DMS153 (cell line): ENCODE measurements around the gene TIMM10B.

Experiments used
- DNase-seq: peaks from one replicate; lab custom pipeline; 2025; lab: John Stamatoyannopoulos, UW

TIMM10B gene, protein sequence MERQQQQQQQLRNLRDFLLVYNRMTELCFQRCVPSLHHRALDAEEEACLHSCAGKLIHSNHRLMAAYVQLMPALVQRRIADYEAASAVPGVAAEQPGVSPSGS

DNA sequence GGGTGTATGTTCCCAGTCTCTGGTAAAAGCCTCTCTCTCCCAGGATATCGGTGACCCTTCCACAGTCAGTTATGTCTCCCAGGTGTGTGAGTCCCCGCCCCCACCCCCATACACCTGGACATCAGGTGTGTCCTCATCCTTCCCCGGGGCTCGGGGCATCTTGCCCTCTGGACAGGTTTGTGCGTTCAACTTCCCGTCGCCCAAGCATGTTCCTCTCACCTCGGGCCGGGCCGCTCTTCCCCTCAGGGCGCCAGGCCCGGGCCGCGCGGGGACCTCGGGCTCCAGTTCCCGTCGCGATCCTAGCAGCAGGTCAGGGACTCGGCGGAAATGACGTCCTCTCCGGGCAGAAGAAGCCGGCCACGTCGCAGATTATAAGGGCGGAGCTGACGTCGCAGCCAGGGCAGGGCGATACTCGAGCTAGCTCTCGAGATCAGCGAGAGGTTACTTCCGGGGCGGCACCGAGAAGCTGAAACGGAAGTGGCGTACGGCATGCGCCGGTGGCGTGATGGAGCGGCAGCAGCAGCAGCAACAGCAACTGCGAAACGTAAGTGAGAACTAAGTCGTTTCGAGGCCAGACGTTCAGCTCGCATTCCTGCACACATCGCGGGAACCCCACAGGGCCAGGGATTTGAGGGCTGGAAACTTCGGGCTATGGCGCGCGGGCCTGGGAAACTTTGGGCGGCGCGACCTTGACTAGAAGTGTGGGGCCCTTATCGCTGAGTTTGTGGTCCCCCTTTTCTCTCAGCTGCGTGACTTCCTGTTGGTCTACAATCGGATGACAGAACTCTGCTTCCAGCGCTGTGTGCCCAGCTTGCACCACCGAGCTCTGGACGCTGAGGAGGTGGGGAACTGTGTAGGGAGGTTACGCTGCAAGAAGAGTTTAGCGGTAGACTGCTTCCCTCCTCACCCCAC is at the start of gene TIMM10B, which contains the start of gene ARFIP2:
TIMM10B (plus strand) TSS at position 490 of the 912 bp plus-strand sequence; CDS start at position 506, 16 bp downstream.
ARFIP2 (minus strand) TSS at position 320 of the 912 bp plus-strand sequence. CDS start 910 bp downstream, outside the sequence.
- DNase-seq, result peak; percentile 95

DNA sequence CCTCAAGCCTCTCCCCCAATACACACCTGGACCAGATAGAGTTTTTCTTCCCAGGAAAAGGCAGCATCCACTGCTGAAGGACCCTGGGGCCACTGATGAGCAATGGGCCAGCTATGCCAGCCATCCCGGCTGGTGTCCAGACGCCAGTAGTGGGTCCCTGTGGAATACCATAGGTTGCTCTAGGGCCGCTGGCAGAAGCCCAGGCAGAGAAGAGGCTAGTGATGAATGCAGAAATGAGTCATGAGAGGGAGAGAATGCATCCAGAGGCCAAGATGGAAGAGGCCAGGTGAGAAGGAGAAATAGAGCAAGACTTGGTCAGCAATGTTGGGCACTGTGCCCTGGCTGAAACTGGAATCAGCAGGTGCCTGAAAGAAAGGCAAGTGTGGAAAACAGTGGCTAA is 49.4 kb upstream of the TIMM10B start:
- no peak for DNase-seq

DNA sequence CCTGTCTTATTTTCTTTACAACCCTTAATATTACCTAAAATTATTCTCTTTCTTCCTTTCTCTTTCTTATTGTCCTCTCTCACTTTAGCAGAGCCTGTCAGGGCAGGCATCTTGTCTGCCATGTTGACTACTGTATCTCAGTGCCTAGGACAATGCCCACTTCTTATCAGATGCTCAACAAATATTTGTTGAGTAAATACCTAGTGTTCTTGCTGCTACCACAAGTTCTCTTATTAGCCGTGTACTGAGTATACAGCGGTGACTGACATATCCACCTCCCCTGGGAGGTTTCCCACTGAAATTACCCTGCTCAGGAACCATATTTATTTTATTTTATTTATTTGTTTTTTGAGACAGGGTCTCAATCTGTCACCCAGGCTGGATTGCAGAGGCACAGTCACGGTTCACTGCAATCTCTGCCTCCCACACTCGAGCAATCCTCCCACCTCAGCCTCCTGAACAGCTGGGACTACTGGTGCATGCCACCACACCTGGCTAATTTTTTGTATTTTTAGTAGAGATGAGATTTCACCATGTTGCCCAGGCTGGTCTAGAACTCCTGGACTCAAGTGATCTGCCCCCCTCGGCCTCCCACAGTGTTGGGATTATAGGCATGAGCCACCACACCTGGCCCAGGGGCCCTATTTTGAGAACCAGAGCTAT is 47.2 kb upstream of the TIMM10B start:
- DNase-seq, result no peak

DNA sequence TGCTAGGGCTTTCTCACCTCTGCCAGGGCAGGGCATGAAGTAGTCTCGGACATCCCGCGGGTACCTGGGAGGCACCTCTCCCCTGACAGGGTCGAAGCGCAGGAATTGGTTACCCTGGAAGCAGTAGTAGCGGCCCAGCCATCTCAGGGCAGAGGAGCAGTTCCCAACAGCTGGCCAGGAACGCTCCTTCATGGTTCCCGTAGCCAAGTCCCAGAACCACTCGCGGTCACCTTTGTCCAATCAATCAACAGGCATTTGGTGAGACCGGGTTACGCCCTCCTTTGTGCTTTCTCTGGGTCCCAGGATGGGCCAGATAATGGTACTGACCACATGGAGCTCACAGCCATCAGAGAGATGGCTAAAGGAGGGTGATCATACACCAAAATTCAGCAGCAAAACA is 43.9 kb upstream of the TIMM10B start:
- no peak for DNase-seq

DNA sequence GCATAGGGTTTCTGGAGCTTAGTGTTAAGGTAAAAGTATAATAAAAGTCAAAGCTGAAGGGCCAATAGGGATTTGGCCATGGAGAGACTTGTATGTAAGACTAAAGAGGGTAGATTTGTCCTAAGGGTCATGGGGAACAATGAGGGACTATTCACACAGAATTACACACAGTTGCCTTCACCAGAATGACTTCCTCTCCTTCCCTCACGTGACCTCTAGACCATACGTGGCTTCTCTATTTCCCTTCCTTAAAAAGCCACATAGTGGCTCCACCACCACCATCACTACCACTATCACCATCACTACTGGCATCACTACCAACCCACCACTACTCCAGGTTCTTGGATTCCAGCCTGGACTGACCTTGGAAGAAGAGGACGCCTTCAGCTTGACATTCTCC is 43.3 kb upstream of the TIMM10B start:
- no peak for DNase-seq

DNA sequence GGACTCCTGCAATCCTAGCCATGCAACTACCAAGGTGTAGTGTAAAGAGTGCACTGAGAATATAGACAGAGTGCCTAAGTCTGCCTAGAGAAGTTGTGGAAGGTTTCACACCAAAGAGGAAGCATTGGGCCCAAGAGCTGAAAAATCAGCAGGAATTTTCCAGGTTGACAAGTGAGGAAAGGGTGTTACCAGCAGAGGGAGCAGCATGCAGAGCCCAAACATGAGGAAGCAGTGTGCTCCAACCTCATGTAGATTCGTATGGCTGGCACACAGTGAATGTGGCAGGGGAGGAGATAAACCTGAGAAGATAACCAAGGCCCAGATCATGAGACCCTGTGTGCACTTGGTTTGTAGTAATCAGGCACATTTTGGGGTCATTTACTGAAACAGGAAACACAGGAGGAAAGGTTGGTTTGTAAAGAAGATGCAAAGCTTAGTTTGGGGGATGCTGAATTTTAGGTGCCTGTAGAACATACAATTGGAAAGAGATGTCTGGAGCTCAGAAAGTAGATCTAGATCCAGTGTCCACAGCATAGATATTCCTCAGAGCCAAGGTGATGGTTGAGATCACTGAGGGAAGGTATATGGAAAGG is 42.2 kb upstream of the TIMM10B start:
- peak; percentile 78 for DNase-seq

DNA sequence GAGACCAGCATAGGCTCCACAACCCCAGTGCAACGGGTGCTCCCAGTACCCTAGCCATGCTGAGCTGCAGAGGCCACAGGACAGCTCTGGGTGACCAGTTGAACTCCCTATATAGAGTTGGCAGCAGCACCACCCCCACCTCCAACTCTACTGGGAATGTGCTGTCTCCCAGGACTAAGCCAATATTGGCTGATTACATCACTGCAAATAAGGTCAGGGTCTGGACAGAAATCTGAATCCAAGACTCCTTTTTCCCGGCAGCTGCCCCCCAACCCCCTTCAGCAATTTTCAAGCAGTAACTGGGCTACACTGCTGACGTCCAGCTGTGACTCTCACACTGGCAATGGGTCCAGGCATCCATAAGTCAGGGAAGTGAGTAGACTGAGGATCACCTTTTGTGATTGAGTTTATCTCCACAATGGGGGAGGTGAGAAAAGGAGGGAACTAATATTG is 40.4 kb upstream of the TIMM10B start, which contains the start of gene HPX:
HPX (minus strand) TSS at position 82 of the 453 bp plus-strand sequence; CDS start at position 58, 24 bp downstream.
- no peak for DNase-seq

DNA sequence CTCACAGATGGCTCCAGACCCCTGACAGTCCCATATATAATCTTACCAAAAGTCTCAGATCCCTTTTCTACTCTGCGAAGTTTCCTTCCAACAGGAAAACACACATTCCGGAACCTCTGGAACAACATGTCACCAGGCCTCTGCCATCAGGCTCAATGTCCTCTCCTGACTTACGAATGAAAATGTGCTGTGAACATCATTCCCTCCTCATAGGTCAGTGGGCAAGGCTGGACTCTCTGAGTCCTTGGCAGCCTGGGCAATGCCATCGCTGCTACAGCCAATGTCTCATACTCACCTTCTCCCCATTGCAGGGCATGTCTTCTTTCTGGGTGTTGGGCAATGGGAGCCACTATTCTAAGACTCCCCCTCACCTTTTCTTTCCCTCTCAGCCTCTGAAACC is 38.9 kb upstream of the TIMM10B start:
- no peak for DNase-seq

DNA sequence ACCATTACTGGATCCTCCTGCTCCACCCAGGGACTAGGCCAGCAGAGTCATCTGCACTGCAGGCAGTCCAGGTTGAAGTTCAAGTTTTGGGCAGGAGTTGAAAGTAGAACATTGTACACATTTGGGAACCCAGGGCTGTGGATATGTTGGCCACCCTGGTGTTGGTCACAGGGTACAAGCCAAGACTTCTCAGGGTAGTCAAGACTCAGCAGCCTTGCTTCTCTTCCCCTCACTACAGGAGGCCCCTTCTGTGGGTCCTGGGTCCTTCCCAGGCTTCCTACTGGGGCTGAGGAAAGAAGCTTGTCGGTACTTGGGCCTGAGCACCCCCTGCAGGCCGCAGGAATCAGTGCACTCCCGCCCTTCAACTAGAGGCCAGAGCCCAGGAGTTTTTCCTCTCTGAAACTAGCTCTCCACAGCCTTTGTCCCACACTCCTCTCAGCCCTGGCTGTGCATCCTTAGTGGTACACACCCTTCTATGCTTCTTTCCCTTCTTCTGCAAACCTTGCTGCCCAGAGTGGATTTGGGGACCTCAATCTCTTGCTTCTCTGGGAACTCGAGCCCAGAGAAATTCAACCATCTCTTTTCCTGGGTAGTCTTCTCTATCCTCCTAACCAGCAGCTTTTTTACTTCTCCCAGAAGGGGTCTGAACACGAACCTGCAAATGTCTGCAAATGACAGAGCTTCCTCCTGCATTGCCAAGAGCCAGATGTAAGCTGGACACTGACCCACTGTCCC is 37.9 kb upstream of the TIMM10B start:
- DNase-seq, result no peak

DNA sequence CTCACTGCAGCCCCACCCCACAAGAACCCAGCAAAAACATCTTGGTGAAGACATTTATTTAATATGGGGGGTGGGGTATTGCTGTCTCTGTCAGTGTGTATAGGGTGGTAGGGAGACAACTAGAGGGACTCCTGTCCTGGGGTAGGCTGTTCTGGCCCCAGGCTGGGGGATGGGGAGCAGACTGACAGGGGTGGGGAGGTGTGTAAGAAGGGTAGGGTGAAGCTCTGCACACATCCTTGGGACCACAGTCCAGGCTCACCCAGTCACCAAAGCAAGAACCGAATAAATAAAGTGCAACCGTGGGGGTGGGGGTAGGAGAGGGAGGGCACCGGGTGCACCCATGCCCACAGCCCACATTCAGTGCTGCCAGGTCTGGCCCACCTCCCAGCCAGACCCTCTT is 32.7 kb upstream of the TIMM10B start:
- DNase-seq, result no peak

DNA sequence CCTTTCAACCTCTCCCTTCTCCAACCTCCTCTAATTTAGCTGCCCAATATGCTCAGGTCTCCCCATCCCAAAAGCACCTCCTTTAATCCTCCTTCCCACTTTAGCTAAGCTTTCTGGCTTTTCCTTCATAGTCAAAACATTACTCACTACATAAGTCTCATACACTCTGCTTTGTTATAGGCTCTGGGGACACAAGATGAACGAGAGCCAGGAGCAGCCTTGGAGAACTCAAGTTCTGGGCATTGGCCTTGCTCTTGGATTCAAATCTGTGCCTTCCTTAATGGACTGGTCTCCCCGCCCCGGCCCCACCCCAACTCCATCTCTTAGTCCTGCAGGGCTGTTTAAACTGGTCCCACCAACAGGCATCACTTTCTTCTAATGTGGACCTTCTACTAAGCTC is 29.1 kb upstream of the TIMM10B start:
- DNase-seq, result no peak

DNA sequence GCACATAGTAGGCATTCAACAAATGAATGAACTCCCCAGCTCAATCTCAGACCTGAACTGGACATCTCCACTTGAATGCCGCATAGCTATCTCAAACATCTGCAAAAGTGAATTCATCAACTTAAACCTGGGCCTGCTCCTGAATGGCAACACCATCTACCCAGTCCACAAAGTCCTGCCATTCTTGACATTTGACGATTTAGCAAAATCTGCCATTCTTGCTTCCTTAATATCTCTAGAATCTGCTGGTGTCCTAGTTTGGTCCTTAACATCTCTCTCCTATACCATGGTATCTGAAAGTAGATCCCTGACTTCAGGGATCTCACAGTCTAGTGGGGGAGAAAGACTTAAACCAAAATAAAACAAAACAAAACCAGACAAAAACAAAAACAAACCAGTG is 28.1 kb upstream of the TIMM10B start:
- DNase-seq, result no peak

DNA sequence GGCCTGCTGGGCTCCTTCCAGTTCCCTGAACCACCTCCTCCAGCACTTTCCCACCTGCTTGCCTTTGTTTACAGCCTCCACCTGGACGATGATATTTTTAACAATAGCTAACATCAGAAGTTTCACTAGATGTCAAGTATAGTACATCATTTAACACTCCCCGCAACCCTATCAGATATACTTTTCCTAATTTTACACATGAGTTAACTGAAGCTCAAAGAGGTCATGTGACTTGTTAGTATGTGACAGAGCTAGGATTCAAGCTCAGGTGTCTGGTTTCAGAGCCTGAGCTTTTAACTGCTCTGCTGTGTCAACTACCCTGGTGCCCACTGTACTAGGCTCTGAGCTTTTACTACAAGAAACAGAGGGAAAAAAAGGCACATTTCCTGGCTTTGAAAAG is 26.2 kb upstream of the TIMM10B start:
- DNase-seq, result no peak

DNA sequence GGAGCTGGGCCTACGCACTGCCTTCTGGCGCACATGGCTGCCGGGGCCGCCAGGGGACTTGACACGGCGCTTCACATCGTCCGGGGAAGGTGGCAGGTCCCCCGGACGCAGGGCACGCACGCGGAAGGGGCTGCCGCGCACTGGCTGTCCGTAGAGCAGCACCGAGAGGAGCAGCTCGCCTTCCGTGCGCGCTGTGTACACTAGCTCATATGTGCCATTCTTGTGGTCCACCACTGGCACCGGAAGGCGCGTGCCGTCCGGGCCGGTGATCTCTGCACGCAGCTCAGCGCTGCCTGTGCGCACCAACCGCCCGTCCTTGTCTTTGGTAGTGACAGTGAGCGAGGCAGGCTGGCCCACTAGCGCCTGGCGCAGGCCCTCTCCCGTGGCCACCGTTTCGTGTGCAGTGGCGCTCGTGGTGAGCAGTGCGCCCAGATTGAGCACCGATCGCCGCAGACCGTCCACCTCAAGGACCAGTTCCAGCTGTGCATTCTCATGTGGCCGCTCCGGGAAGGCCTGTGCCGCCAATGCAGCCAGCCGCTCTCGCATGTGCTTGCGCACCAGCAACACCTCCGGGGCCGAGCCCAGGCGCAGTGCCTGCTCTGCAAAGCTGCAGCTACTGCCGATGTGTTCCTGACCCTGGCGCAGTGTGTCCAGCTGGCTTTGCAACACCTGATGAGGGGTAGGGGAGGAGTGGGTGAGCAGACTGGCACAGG is 24.8 kb upstream of the TIMM10B start:
- DNase-seq, result no peak

DNA sequence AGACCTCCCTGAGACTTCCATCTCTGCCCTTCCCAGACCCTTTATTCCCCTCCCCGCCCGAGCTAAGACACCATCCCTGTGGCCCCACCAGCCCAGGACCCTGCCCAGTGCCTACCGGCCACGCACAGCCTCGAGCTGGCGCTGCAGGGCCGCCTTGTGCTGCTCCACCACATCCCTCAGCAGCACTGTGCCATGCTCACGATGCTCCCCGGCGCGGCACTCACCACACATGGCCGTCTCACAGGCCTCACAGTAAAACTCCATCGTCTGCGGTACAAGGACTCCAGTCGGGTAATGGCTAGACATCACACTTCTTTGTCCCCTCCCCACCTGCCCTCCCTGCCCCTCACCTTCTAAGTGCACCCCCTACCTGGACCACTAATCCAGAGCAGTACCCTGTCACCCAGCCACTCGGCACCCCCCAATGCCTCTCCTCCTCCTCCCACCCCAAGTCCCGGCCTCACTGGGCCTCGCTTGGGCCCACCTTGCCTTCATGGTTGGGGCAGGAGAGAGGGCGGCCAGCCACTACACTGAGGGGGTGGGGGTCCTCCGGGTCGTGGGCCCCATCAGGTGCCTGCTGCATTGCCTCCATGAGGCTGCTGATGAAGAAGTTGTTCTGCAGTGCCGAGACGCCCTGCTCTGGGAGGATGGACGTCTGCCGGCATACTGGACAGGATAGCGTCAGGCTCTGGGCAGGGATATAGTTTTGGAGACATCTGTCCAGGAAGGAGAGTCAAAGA is 23.6 kb upstream of the TIMM10B start:
- no peak for DNase-seq

DNA sequence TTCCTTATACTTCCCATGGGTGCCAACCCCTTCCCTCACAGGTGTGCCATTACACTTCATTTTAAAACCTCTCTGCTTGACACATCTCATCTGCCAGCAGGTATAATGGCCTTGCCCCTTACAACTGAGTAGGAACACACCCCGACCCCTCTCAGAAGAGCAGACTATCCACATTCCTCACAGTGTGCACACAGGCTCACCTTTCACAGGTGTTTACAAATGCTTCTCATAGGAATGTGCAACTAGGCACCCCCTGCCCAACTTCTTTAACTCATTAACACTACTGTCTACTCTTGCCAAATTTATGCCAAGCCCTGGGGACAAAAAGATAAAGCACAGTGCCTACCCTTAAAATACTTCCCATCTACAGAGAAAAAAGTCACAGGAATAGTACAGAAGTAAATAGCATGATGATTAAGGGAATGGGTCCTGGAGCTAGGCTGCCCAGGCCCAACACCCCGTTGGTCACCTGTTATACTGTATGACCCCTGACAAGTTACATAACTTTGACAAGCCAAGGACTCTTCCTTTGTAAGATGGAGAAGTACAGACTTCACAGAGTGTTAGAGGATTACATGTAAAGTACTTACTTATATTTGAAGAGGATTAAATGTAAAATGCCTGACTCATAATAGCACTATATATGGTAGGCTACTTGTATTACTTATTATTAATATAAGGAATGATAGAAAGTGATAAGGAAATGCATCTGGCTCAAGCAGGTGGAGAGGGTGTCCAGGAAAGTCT is 22.8 kb upstream of the TIMM10B start:
- DNase-seq, result no peak

DNA sequence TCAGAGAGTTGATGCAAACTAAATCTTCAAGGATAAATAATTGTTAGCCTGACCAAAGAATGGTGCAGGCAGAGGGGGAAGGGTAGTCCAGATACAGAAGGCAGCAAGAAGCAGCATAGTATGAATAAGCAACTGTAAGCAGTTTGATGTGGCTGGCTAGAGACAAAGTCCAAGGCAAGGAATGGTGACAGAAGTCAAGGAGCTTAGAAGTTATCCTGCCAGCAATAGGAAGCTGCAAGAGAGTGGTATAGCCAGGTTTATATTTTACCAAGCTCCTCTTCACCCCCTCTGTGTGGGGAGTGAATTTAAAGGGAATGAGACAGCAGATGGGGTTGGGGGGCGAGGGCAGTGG is 22.2 kb upstream of the TIMM10B start:
- DNase-seq, result no peak

DNA sequence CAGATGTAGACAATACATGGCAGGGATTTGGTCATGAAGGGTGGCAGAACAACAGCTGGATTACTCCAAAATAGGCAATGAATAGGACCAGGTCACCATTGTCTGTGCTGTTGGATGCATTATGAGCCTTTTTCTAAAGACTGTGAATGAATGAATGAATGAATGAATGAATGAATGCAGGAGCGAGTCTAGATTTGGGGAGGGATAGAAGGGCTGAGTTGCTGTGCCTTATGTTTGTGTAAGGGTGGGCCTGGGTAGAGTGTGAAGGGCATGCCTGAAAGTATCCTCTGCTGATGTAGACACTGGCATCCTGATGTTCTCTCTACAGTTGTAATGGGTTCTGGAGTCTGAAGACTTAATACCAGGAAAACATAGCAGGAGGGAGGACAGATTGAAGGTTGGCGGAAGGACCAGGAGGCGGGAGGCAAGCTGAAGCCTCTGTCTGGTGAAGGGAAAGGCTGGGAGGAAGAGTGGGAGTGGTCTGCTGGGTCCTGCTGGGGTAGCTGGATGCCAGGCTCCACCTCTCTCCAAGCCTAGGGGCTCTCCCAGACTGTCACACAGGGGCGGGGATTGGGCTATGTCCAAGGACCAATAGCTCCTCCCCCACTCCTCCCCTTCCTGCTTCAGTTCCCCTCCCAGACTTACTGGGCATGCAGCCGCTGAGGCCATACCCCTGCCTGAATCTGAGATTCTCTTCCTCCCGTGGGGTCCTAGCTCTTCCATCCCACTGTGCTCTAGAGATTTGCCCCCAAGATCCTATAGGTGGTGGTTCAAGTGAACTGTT is 12.4 kb upstream of the TIMM10B start:
- DNase-seq, result peak; percentile 92

DNA sequence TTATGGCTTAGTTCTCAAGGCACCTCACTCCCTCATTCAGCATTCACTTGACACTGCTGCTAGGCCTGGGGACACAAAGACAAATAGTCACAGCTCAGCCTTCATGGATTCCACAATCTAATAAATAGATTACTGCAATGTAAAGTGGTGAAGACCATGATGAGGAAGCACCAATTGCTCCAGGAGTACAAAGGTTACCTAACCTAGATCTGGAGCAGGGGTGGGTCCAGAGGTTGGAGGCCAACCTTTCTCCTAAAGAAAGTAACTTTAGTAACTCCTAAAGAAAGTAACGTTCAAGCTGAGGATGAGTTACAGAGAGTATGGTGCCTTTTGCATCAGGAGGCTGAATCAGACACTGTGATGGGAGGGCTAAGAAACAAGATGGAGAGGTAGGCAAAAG is 11.7 kb upstream of the TIMM10B start:
- DNase-seq, result no peak
